GM12892 (cell line): ENCODE data around the gene BRD2.

Experiments
- DNase-seq: peaks from one replicate; pipeline ENCODE4 v3.0.0; 2011; ENCODE audit not compliant: insufficient read length
- FAIRE-seq: peaks from 2 replicates; lab custom pipeline; 2011; peaks lifted over from hg19 to GRCh38; lab: Jason Lieb, UNC
- POLR2A ChIP-seq: IDR thresholded peaks from 2 replicates; pipeline ENCODE4 v1.6.1; 2011; ENCODE audit warnings: low read depth, low read length, control low read depth
- POLR2AphosphoS5 ChIP-seq: IDR thresholded peaks from 2 replicates; pipeline ENCODE4 v1.6.1; 2011; ENCODE audit warnings: low read depth, low read length, control low read depth
- TAF1 ChIP-seq: IDR thresholded peaks from 2 replicates; pipeline ENCODE4 v1.6.1; 2011; ENCODE audit warnings: low read depth, mild to moderate bottlenecking, control low read depth, low read length, borderline replicate concordance

Gene BRD2

DNA sequence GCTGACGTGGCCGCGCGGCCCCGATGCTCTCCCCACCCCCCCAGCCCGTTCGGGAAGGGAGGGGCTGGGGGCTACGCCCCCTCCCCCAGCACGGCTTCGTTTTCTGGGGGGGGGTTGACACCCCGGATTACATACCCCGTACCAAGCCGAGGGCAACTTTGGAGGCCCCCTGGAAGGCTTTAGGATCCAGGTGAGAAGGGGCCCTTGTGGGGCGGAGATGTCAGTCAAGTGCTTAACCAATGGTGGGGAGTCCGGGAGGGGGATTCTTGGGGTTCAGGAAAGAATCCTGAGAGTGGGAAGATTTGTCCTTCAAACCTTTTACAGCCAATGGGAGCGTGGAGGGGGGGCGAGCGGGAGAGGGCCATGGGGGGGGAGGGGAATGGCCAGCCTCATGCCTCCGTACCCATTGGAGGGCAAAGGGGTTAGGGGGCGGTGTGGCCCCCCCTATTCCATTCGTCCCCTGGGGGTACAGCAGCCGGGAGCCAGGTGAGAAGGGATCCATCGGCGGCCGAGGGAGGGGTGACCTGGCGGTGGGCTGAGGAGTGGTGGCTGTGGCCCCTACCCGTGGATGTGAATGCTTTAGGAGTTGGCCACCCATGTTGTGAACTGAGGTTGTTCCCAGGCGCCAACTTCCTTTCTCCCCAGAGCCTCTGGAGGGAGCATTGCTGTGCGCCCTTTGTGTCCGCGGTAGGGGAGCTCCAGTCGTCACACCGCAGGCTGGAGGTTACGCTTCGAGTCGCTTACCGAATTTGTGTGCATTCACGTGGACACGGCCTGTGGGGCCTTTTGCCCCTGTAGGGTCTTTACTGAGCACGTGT lies 682 bp downstream of the BRD2 start:
- TF ChIP-seq TAF1, result peak; percentile 78
- peak; percentile 67 for TF ChIP-seq POLR2A
- TF ChIP-seq POLR2AphosphoS5, result peak; percentile 60; the same call in 1 of the 2 replicates
- peak; percentile 44 for FAIRE-seq
- DNase-seq, result no peak

GRCh38 chr6:32969685-32970412 lies 1.5 kb downstream of the BRD2 start:
- no peak for FAIRE-seq
- DNase-seq, result no peak
- TF ChIP-seq POLR2AphosphoS5 (no peak; the same call in none of the 2 replicates), POLR2A (no peak; the same call in none of the 2 replicates), TAF1 (no peak; the same call in 1 of the 2 replicates)

GRCh38 chr6:32970413-32971241 lies 2.2 kb downstream of the BRD2 start:
- TF ChIP-seq POLR2A (peak; percentile 75), TAF1 (peak; percentile 67), POLR2AphosphoS5 (0 out of 2 replicates have a peak, but pooled peaks have one; percentile 65)
- DNase-seq (peak; percentile 65), FAIRE-seq (peak; percentile 42)

- no peak for TF ChIP-seq TAF1
- peak; percentile 29; the same call in 1 of the 2 replicates for TF ChIP-seq POLR2A
- no peak for FAIRE-seq
Measured at GRCh38 chr6:32971242-32971580, 2.8 kb downstream of the BRD2 start.

DNA sequence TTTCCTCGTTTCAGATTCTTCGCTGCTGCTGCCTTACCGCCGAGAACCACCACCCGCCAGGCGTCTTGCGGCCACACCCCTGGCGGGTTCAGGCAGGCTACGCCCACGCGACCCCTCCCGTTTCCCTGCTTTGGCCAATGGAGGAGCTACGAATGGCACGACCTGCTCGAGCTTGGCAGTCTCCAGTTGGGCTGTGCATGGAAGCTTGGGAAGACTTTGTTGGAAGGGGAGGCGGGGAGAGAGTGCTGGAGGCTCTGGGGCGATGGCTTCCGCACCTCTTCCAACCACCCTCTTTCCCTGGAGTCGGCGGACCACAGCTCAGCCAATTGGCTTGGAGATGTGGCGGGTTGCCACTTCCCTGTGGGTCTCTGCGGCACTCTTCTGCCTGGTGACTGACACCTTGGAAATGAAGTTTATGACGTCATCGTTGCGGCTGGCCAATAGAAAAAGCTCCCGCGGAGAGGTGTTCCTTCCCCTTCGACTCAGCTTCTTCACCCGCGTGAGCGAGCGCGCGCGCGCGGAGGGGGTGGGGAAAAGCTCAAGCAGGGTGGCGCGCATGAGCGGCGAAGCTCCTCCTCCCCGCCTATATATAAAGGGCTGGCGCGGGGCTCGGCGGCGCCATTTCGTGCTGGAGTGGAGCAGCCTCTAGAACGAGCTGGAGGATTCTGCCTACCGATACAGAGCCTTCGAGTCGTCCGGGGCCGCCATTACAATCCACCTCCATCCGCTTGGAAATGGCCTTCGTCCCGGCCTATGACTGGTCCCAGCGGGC lies 3.4 kb downstream of the BRD2 start:
- FAIRE-seq (peak; percentile 92), DNase-seq (peak; percentile 77)
- TF ChIP-seq TAF1 (peak; percentile 99), POLR2AphosphoS5 (peak; percentile 99), POLR2A (peak; percentile 99)

More at GRCh38 chr6:32971242-32971580, 2.8 kb downstream of the BRD2 start:
- DNase-seq, result no peak

- FAIRE-seq, result no peak
- TF ChIP-seq TAF1, result no peak
- TF ChIP-seq POLR2AphosphoS5, result peak; percentile 70
- TF ChIP-seq POLR2A, result peak; percentile 53; the same call in 1 of the 2 replicates
- no peak for DNase-seq
Measured at GRCh38 chr6:32972353-32973143, 4.2 kb downstream of the BRD2 start.

GRCh38 chr6:32973144-32974015 lies 5.0 kb downstream of the BRD2 start:
- peak; percentile 49; the same call in 1 of the 2 replicates for TF ChIP-seq POLR2AphosphoS5
- no peak for TF ChIP-seq TAF1
- FAIRE-seq (no peak), DNase-seq (no peak)

- no peak for FAIRE-seq
- no peak for DNase-seq
- TF ChIP-seq POLR2AphosphoS5, result no peak
- no peak for TF ChIP-seq POLR2A
- no peak for TF ChIP-seq TAF1
Measured at GRCh38 chr6:32974016-32974333, 5.6 kb downstream of the BRD2 start.
